Breast epithelium (tissue), 3 donors: Measurements from ENCODE around the gene DNASE1L3.

ENCODE experiments used
- CTCF ChIP-seq, 3 donors: fragments of 450-650 bp; IDR thresholded peaks; one replicate each; pipeline ENCODE4 v1.5.1; 2016 to 2017; ENCODE audit warnings: antibody characterized with exemption in 3 of 3, mild to moderate bottlenecking in 3 of 3, moderate library complexity in 3 of 3
- POLR2A ChIP-seq: fragments of 450-650 bp; IDR thresholded peaks from one replicate; pipeline ENCODE4 v1.6.1; 2016; ENCODE audit warnings: antibody characterized with exemption, mild to moderate bottlenecking, moderate library complexity
- POLR2AphosphoS5 ChIP-seq, 3 donors: sonication (generic); formaldehyde crosslinking; IDR thresholded peaks; one replicate each; pipeline ENCODE4 v1.6.1; 2017; ENCODE audit warnings: antibody characterized with exemption in 3 of 3

GRCh38 chr3:58218904-58219303, 8.1 kb upstream of the DNASE1L3 start:
- no peak for TF ChIP-seq POLR2AphosphoS5 (IDR thresholded peaks at IDR 0.05)
- TF ChIP-seq CTCF (IDR thresholded peaks at IDR 0.05), result no peak
- no peak for TF ChIP-seq POLR2A
